ENCODE data around the gene IL2RA. TPM values are rescaled to one million over a fixed set of nuclear protein-coding genes. Genes with fewer than 3 reads are reported as not detected.
A peak's percentile ranks its signal among the peaks of the same experiment; 100 is the strongest.

Gene IL2RA
- total RNA-seq, 1 experiment from 2014 or later = not detected

GRCh38 chr10:6020826-6021225, 41.3 kb downstream of the IL2RA start:
- Histone ChIP-seq H3K27me3 (ENCODE audit: insufficient read depth, low read length) (no peaks in the 10 kb centered on the region), H3K56ac (ENCODE audit: insufficient read length, low read depth, low read length) (no peak overlapping the region), H3K4me2 (ENCODE audit: insufficient read depth, insufficient read length, low read length) (no peak overlapping the region), H3T11ph (ENCODE audit: low read length) (no peak overlapping the region), H3K18ac (ENCODE audit: insufficient read length, low read depth, low read length) (no peak overlapping the region), H2BK15ac (ENCODE audit: low read depth, low read length) (no peak overlapping the region), H4K5ac (ENCODE audit: insufficient read length, low read depth, low read length) (no peak overlapping the region), H3K9me3 (ENCODE audit: control insufficient read depth, low read depth, low read length) (no peaks in the 10 kb centered on the region), H2BK12ac (ENCODE audit: insufficient read length, low read depth, low read length) (no peak overlapping the region), H4K20me1 (ENCODE audit: control insufficient read depth, insufficient read depth, insufficient read length) (no peaks in the 10 kb centered on the region), H2AFZ (ENCODE audit: low read length) (no peak overlapping the region), H2BK20ac (ENCODE audit: low read depth, low read length, poor library complexity, severe bottlenecking) (no peak overlapping the region), H3K9ac (ENCODE audit: extremely low read depth, insufficient read length, low read length) (no peak overlapping the region), H4K8ac (replicated peaks; ENCODE audit: insufficient read length, low read depth, low read length) (no peak overlapping the region), H3K27ac (ENCODE audit: insufficient read length, low read depth, low read length) (no peak overlapping the region), H2BK5ac (ENCODE audit: insufficient read length, low read length) (no peak overlapping the region), H3K23ac (ENCODE audit: insufficient read length, low read depth, low read length) (no peak overlapping the region), H3K79me1 (ENCODE audit: insufficient read depth, low read depth, low read length, poor library complexity, severe bottlenecking) (no peaks in the 10 kb centered on the region), H3K14ac (ENCODE audit: insufficient read depth, low read length) (no peak overlapping the region), H3K4me1 (ENCODE audit: insufficient read depth, low read length) (no peaks in the 10 kb centered on the region), H3K23me2 (ENCODE audit: insufficient read length, low read depth, low read length, poor library complexity, severe bottlenecking) (no peaks in the 10 kb centered on the region), H2BK120ac (ENCODE audit: low read depth, low read length, poor library complexity, severe bottlenecking) (no peak overlapping the region), H3K4ac (ENCODE audit: low read depth, low read length) (no peak overlapping the region), H4K91ac (ENCODE audit: insufficient read length, low read depth, low read length) (no peak overlapping the region), H3K79me2 (ENCODE audit: insufficient read depth, low read length) (no peaks in the 10 kb centered on the region), H2AK5ac (ENCODE audit: insufficient read length, low read length) (no peak overlapping the region)
- no peak overlapping the region for H3K4me3 Mint-ChIP-seq
- H3K36me3 Mint-ChIP-seq (ENCODE audit: insufficient read depth in 1 of 3, low read depth in 3 of 3) = no peaks in the 10 kb centered on the region; a peak in 1 of 7 replicates
- H3K27me3 Mint-ChIP-seq (ENCODE audit: low read depth) = peaks cover 5% of the 10 kb centered on the region
- peaks cover 0 to 3% of the 10 kb centered on the region in 2 experiments; a peak in 1 of 5 replicates for H3K9me3 Mint-ChIP-seq
- WGBS (ENCODE audit: extremely low coverage, insufficient read length, low lambda C conversion rate) = no CpG with 5 or more reads among the region's 9 CpGs
- no peaks in the 10 kb centered on the region for H3K4me1 Mint-ChIP-seq
- peak overlapping the region in 1 of 3 experiments; percentile 71; a peak in 1 of 7 replicates for H3K27ac Mint-ChIP-seq
- TF ChIP-seq, protein P1, sequence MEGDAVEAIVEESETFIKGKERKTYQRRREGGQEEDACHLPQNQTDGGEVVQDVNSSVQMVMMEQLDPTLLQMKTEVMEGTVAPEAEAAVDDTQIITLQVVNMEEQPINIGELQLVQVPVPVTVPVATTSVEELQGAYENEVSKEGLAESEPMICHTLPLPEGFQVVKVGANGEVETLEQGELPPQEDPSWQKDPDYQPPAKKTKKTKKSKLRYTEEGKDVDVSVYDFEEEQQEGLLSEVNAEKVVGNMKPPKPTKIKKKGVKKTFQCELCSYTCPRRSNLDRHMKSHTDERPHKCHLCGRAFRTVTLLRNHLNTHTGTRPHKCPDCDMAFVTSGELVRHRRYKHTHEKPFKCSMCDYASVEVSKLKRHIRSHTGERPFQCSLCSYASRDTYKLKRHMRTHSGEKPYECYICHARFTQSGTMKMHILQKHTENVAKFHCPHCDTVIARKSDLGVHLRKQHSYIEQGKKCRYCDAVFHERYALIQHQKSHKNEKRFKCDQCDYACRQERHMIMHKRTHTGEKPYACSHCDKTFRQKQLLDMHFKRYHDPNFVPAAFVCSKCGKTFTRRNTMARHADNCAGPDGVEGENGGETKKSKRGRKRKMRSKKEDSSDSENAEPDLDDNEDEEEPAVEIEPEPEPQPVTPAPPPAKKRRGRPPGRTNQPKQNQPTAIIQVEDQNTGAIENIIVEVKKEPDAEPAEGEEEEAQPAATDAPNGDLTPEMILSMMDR (conservative IDR thresholded peaks at IDR 0.05) = no peak
- no peak for DNase-seq

Data from H9 (cell line).